ENCODE measurements around the gene ELOVL2. TPM values are rescaled to one million over a fixed set of nuclear protein-coding genes. Genes with fewer than 3 reads are reported as not detected.
"Not testable (repeated sequence)": the region's sequence is repeated elsewhere in the genome, so short reads cannot be mapped to it uniquely, and the experiment has no call there.

The ELOVL2 gene
- total and polyA plus RNA-seq, 2 experiments from 2014 or later, result 0.29 to 0.32 TPM

DNA sequence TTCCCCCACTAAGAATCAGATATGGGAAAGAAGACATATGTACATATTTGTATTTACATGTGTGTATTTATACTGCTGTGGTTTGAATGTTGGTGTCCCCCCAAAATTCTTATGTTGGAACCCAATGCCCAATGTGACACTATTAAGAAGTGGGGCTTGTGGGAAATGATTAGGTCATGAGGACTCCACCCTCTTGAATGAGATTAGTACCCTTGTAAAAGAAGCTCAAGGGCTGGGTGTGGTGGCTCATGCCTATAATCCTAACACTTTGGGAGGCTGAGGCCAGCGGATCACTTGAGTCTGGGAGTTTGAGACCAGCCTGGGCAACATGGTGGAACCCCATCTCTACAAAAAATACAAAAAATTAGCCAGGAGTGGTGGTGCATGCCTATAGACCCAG, 45.6 kb upstream of the ELOVL2 start:
- H3F3A ChIP-seq (ENCODE audit: insufficient read depth), result peaks cover 23% of the 10 kb centered on the region
- peaks cover 12% of the 10 kb centered on the region for H3K4me1 ChIP-seq (ENCODE audit: insufficient read depth)
- in situ Hi-C loops (cut with MboI), result no loop called here
- no peaks in the 10 kb centered on the region for H3K27me3 ChIP-seq (replicated peaks; ENCODE audit: insufficient read depth)
- no peak for TF ChIP-seq EZH2 (IDR thresholded peaks at IDR 0.05; ENCODE audit: insufficient read depth, poor library complexity, severe bottlenecking)
- no peak for TF ChIP-seq EZH2phosphoT487 (IDR thresholded peaks at IDR 0.05; ENCODE audit: insufficient read depth, low read depth)
- H3K4me2 ChIP-seq (ENCODE audit: unreplicated experiment), result no peak overlapping the region
- no peak overlapping the region for H3K4me3 ChIP-seq
- no peaks in the 10 kb centered on the region for H3K9me2 ChIP-seq (ENCODE audit: insufficient read depth)
- H3K9ac ChIP-seq, result no peak overlapping the region
- H3K36me3 ChIP-seq (ENCODE audit: low read depth), result no peaks in the 10 kb centered on the region
- no peak for DNase-seq
- no peak overlapping the region for H3K27ac ChIP-seq
- WGBS, 2 experiments (ENCODE audit: low coverage in 1 of 2, low lambda C conversion rate in 2 of 2, missing lambda C conversion rate in 2 of 2), result 96 to 100% methylated on average over 1 of the region's 1 CpG
- H3K9me3 ChIP-seq (ENCODE audit: low read depth), result no peaks in the 10 kb centered on the region
- no peaks in the 10 kb centered on the region for H4K20me1 ChIP-seq (ENCODE audit: insufficient read depth)
- H3K79me2 ChIP-seq (ENCODE audit: insufficient read depth), result peaks cover 5% of the 10 kb centered on the region
- no peak overlapping the region for H2AFZ ChIP-seq

- Histone ChIP-seq H2AFZ (peak overlapping the region; percentile 25; the same call in 1 of the 2 replicates), H3K4me3 (0 out of 2 replicates have a peak overlapping the region, but pooled peaks have one; percentile 31)
- H3K79me2 ChIP-seq (ENCODE audit: insufficient read depth); DNase-seq; H3K9me2 ChIP-seq (ENCODE audit: insufficient read depth); H3K4me2 ChIP-seq (ENCODE audit: unreplicated experiment); H3K27ac ChIP-seq; H3K36me3 ChIP-seq (ENCODE audit: low read depth); in situ Hi-C loops (cut with MboI); H3K4me1 ChIP-seq (ENCODE audit: insufficient read depth); H3F3A ChIP-seq (ENCODE audit: insufficient read depth); H3K9me3 ChIP-seq (ENCODE audit: low read depth); H3K9ac ChIP-seq; H4K20me1 ChIP-seq (ENCODE audit: insufficient read depth); H3K27me3 ChIP-seq (replicated peaks; ENCODE audit: insufficient read depth): not testable (repeated sequence)
- 51 to 70% methylated on average over 35 to 47 of the region's 47 CpGs for WGBS, 2 experiments (ENCODE audit: low coverage in 1 of 2, low lambda C conversion rate in 2 of 2, missing lambda C conversion rate in 2 of 2)
These were observed 43.2 kb upstream of the ELOVL2 start for GRCh38 chr6:11087141-11087812.

GRCh38 chr6:11085758-11086435, 41.8 kb upstream of the ELOVL2 start:
- no peak overlapping the region for H3K9ac ChIP-seq
- DNase-seq, result peak; percentile 19
- WGBS, 2 experiments (ENCODE audit: low coverage in 1 of 2, low lambda C conversion rate in 2 of 2, missing lambda C conversion rate in 2 of 2), result 49 to 53% methylated on average over 3 of the region's 3 CpGs

GRCh38 chr6:11083956-11084355, 39.9 kb upstream of the ELOVL2 start:
- H3K9me3 ChIP-seq (ENCODE audit: low read depth), result no peaks in the 10 kb centered on the region
- no peak for DNase-seq
- no peaks in the 10 kb centered on the region for H3K36me3 ChIP-seq (ENCODE audit: low read depth)
- no peak overlapping the region for H3K4me2 ChIP-seq (ENCODE audit: unreplicated experiment)
- no peak overlapping the region for H2AFZ ChIP-seq
- 69 to 78% methylated on average over 5 of the region's 5 CpGs for WGBS, 2 experiments (ENCODE audit: low coverage in 1 of 2, low lambda C conversion rate in 2 of 2, missing lambda C conversion rate in 2 of 2)
- H3K4me1 ChIP-seq (ENCODE audit: insufficient read depth), result peaks cover 7% of the 10 kb centered on the region
- H3K4me3 ChIP-seq, result no peak overlapping the region
- in situ Hi-C loops (cut with MboI), result no loop called here
- H3K27ac ChIP-seq, result no peak overlapping the region
- TF ChIP-seq EZH2 (IDR thresholded peaks at IDR 0.05; ENCODE audit: insufficient read depth, poor library complexity, severe bottlenecking) (no peak), EZH2phosphoT487 (IDR thresholded peaks at IDR 0.05; ENCODE audit: insufficient read depth, low read depth) (no peak)
- no peaks in the 10 kb centered on the region for H3K79me2 ChIP-seq (ENCODE audit: insufficient read depth)
- H3K27me3 ChIP-seq (replicated peaks; ENCODE audit: insufficient read depth), result no peaks in the 10 kb centered on the region
- peaks cover 9% of the 10 kb centered on the region; the same call in 1 of the 2 replicates for H3F3A ChIP-seq (ENCODE audit: insufficient read depth)
- no peaks in the 10 kb centered on the region for H4K20me1 ChIP-seq (ENCODE audit: insufficient read depth)
- no peaks in the 10 kb centered on the region for H3K9me2 ChIP-seq (ENCODE audit: insufficient read depth)
- no peak overlapping the region for H3K9ac ChIP-seq

More at GRCh38 chr6:11085758-11086435, 41.8 kb upstream of the ELOVL2 start:
- peak overlapping the region; percentile 42; the same call in 1 of the 2 replicates for H2AFZ ChIP-seq
- no peaks in the 10 kb centered on the region for H3K9me2 ChIP-seq (ENCODE audit: insufficient read depth)
- H3K9me3 ChIP-seq (ENCODE audit: low read depth), result no peaks in the 10 kb centered on the region
- TF ChIP-seq EZH2phosphoT487 (IDR thresholded peaks at IDR 0.05; ENCODE audit: insufficient read depth, low read depth) (no peak), EZH2 (IDR thresholded peaks at IDR 0.05; ENCODE audit: insufficient read depth, poor library complexity, severe bottlenecking) (no peak)
- H3K4me3 ChIP-seq, result no peak overlapping the region
- no peaks in the 10 kb centered on the region for H3K27me3 ChIP-seq (replicated peaks; ENCODE audit: insufficient read depth)
- H3K27ac ChIP-seq, result no peak overlapping the region
- H3F3A ChIP-seq (ENCODE audit: insufficient read depth), result peaks cover 9% of the 10 kb centered on the region; the same call in 1 of the 2 replicates
- H3K79me2 ChIP-seq (ENCODE audit: insufficient read depth), result no peaks in the 10 kb centered on the region
- no peaks in the 10 kb centered on the region for H4K20me1 ChIP-seq (ENCODE audit: insufficient read depth)
- H3K4me2 ChIP-seq (ENCODE audit: unreplicated experiment), result peak overlapping the region; percentile 5
- H3K4me1 ChIP-seq (ENCODE audit: insufficient read depth), result peaks cover 7% of the 10 kb centered on the region
- in situ Hi-C loops (cut with MboI), result no loop called here
- H3K36me3 ChIP-seq (ENCODE audit: low read depth), result no peaks in the 10 kb centered on the region

Data from GM23248 (cell line).